Measurements from ENCODE around the gene MRO.

GRCh38 chr18:50791599-50792438 is 28.0 kb downstream of the MRO start:
- TF ChIP-seq, protein P1, sequence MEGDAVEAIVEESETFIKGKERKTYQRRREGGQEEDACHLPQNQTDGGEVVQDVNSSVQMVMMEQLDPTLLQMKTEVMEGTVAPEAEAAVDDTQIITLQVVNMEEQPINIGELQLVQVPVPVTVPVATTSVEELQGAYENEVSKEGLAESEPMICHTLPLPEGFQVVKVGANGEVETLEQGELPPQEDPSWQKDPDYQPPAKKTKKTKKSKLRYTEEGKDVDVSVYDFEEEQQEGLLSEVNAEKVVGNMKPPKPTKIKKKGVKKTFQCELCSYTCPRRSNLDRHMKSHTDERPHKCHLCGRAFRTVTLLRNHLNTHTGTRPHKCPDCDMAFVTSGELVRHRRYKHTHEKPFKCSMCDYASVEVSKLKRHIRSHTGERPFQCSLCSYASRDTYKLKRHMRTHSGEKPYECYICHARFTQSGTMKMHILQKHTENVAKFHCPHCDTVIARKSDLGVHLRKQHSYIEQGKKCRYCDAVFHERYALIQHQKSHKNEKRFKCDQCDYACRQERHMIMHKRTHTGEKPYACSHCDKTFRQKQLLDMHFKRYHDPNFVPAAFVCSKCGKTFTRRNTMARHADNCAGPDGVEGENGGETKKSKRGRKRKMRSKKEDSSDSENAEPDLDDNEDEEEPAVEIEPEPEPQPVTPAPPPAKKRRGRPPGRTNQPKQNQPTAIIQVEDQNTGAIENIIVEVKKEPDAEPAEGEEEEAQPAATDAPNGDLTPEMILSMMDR (conservative IDR thresholded peaks at IDR 0.05 in 1 of 2, IDR thresholded peaks at IDR 0.05 in 1 of 2; ENCODE audit: low read depth in 1 of 2, low read length in 2 of 2) = no peak
- no peak for TF ChIP-seq EZH2 (IDR thresholded peaks at IDR 0.05; ENCODE audit: low read length, missing control alignments)

Data from fibroblast of lung (primary cell).